Measurements from ENCODE around the gene MYO19. TPM values are rescaled to one million over a fixed set of nuclear protein-coding genes. Genes with fewer than 3 reads are reported as not detected.

MYO19 gene
- total RNA-seq, 1 donor from 2014 or later = 38.9 TPM

GRCh38 chr17:36482611-36483504 is 51.8 kb downstream of the MYO19 start:
- intact Hi-C loops (cut with DNase I) = no loop called here
- DNase-seq (peak; percentile 88), ATAC-seq (peak; percentile 93 to 95)
- peaks cover 34% of the 10 kb centered on the region for H3K27me3 ChIP-seq (ENCODE audit: low read depth)
- peak overlapping the region; percentile 65 for H3K4me3 ChIP-seq
- H3K27ac ChIP-seq = peak overlapping the region; percentile 26
- H3K36me3 ChIP-seq = no peaks in the 10 kb centered on the region
- TF ChIP-seq CTCF (IDR thresholded peaks at IDR 0.05) = peak; percentile 98
- peaks cover 27% of the 10 kb centered on the region for H3K4me1 ChIP-seq
- no peaks in the 10 kb centered on the region for H3K9me3 ChIP-seq

DNA sequence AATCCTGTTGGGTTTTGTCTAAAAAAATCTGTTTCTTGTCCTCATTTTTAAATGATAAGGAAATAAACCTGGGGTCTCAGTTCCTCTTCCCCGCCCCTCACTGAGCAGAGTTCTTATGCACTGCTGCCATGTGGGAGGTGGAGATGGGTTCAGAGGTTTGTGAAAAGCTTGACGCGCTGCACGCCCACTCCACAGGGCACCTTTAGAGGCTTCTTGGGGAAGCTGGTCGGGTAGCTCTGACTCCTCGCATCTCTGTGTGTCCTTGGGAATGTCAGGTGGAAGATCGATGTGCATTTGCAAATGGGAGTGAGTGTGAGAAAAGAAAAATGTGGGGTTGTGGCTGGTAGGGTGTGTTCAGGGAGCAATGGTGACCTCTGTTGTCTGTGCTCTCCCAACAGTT is 52.8 kb downstream of the MYO19 start:
- no peak overlapping the region for H3K27ac ChIP-seq
- H3K27me3 ChIP-seq (ENCODE audit: low read depth) = peaks cover 40% of the 10 kb centered on the region
- H3K4me3 ChIP-seq = no peak overlapping the region
- H3K36me3 ChIP-seq = no peaks in the 10 kb centered on the region
- DNase-seq (no peak), ATAC-seq (no peak)
- intact Hi-C loops (cut with DNase I) = no loop called here
- TF ChIP-seq CTCF (IDR thresholded peaks at IDR 0.05) = no peak
- H3K4me1 ChIP-seq = peaks cover 20% of the 10 kb centered on the region
- no peaks in the 10 kb centered on the region for H3K9me3 ChIP-seq

- Histone ChIP-seq H3K4me3 (no peak overlapping the region), H3K27ac (no peak overlapping the region), H3K4me1 (no peaks in the 10 kb centered on the region), H3K36me3 (no peaks in the 10 kb centered on the region), H3K27me3 (ENCODE audit: low read depth) (peaks cover 16% of the 10 kb centered on the region), H3K9me3 (no peaks in the 10 kb centered on the region)
- ATAC-seq = no peak
- no peak for DNase-seq
- intact Hi-C loops (cut with DNase I) = no loop called here
- TF ChIP-seq CTCF (IDR thresholded peaks at IDR 0.05) = no peak
Observed at GRCh38 chr17:36475346-36475970, 59.2 kb downstream of the MYO19 start.

DNA sequence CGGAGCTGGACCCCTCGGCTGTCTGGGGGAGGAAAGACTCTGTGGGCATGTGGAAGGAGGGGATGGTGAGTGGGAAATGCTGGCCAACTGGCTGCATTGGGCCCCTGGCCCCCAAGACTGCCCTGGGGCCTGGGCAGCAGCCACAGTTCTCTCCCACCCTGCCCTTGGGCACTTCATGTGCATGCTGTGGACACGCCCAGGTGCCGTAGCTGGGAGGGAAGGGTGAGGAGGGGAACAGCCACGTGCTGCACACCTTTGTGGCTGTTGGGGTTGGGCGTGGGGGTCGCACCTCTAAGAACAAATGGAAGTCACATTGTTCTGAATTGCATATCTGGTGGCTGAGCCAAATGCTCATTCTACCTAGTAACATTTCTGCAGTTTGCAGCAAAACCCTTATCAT is 60.1 kb downstream of the MYO19 start:
- peaks cover 7% of the 10 kb centered on the region for H3K27me3 ChIP-seq (ENCODE audit: low read depth)
- no peak overlapping the region for H3K4me3 ChIP-seq
- H3K4me1 ChIP-seq = no peaks in the 10 kb centered on the region
- no peak overlapping the region for H3K27ac ChIP-seq
- no peak for TF ChIP-seq CTCF (IDR thresholded peaks at IDR 0.05)
- intact Hi-C loops (cut with DNase I) = no loop called here
- H3K9me3 ChIP-seq = no peaks in the 10 kb centered on the region
- ATAC-seq = no peak
- H3K36me3 ChIP-seq = no peaks in the 10 kb centered on the region
- DNase-seq = no peak

- no peak for TF ChIP-seq CTCF (IDR thresholded peaks at IDR 0.05)
- H3K27me3 ChIP-seq (ENCODE audit: low read depth) = peaks cover 34% of the 10 kb centered on the region
- DNase-seq (no peak), ATAC-seq (no peak)
- intact Hi-C loops (cut with DNase I) = no loop called here
- H3K4me1 ChIP-seq = no peaks in the 10 kb centered on the region
- no peak overlapping the region for H3K27ac ChIP-seq
- no peaks in the 10 kb centered on the region for H3K36me3 ChIP-seq
- H3K9me3 ChIP-seq = no peaks in the 10 kb centered on the region
- no peak overlapping the region for H3K4me3 ChIP-seq
Observed at GRCh38 chr17:36470499-36470898, 64.2 kb downstream of the MYO19 start.
